ENCODE measurements around the gene HS6ST3.

Gene HS6ST3

GRCh38 chr13:96677029-96677428 lies 587.1 kb downstream of the HS6ST3 start:
- no peak for DNase-seq

DNA sequence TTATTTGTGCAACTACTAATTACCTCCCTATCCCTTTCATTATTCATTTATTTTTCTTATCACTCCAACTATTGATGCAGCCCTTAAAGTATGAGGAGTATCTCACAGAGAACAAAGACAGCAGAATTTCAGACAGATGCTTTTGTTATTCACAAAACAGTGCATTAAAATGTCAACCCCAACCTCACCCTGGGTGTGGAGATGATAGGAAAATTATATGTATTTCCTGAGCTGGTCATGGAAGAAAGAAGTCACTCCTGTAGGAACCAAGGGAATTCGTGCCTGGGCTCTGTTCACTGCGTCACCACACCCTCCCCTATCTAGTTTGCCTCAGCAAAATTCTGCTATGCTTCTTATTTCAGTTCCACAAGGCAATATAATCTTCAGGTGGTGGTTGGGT lies 588.9 kb downstream of the HS6ST3 start:
- no peak for DNase-seq

- DNase-seq = no peak
Observed at GRCh38 chr13:96680898-96681297, 591.0 kb downstream of the HS6ST3 start.

- no peak for DNase-seq
Observed at GRCh38 chr13:96681766-96682165, 591.9 kb downstream of the HS6ST3 start.

- no peak for DNase-seq
Observed at GRCh38 chr13:96684469-96684868, 594.6 kb downstream of the HS6ST3 start.

GRCh38 chr13:96684907-96685306 lies 595.0 kb downstream of the HS6ST3 start:
- DNase-seq = no peak

DNA sequence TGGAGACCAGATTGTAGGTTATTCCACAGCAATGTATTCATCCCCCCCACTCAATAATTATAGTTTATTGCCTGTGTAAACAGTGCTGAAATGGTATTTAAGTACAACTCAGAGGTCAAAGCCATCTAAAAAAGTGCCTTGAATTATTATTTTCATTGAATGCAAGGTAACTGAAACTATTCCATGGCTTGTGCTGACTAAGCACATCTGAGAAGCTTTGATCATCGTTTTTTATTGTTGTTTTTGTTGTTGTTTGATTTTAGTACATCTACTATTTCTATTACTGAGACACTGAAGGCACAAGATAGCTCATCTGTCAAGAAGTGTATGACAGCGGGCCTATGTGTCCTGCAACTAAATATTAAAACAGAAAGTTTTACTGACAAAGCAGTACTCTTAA lies 596.4 kb downstream of the HS6ST3 start:
- DNase-seq = no peak

GRCh38 chr13:96687191-96687590 lies 597.3 kb downstream of the HS6ST3 start:
- no peak for DNase-seq

- no peak for DNase-seq
Observed at GRCh38 chr13:96690998-96691397, 601.1 kb downstream of the HS6ST3 start.

- DNase-seq = no peak
Observed at GRCh38 chr13:96696389-96696900, 606.5 kb downstream of the HS6ST3 start.

- DNase-seq = no peak
Observed at GRCh38 chr13:96700657-96701056, 610.8 kb downstream of the HS6ST3 start.

GRCh38 chr13:96707146-96707545 lies 617.2 kb downstream of the HS6ST3 start:
- no peak for DNase-seq

- no peak for DNase-seq
Observed at GRCh38 chr13:96710166-96710862, 620.4 kb downstream of the HS6ST3 start.

DNA sequence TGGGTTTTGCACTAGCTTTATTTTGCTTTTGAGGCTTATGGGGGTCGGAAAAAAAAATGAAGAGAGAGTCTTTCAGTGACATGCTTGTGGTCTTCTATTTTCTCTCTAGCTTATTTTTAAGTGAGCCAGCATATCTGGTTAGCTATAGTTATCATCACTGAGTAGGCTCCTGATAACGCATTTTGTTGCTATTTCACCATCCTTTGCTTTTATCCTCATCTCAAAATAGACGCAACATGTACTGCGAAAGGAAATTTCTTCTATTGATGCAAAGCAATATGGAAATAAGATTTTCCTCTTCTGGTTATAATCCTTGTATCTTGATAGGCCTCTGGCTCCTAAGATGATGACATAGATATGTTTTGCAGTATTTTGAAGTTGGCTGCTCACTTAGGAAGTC lies 630.5 kb downstream of the HS6ST3 start:
- no peak for DNase-seq

GRCh38 chr13:96726651-96727050 lies 636.7 kb downstream of the HS6ST3 start:
- no peak for DNase-seq

GRCh38 chr13:96728463-96728862 lies 638.6 kb downstream of the HS6ST3 start:
- DNase-seq = no peak

DNA sequence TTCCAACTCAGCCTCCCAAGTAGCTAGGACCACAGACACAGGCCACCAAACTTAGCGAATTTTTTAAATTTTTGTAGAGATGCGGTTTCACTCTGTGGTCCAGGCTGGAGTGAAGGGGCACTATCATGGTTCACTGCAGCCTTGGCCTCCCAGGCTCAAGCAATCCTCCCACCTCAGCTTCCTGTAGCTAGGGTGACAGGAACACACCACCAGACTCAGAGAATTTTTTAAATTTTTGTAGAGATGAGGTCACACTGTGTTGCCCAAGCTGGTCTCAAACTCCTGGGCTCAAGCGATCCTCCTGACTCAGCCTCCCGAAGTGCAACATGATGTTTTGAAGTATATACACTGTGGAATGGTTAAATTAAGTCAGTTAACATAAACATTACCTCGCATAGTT lies 640.8 kb downstream of the HS6ST3 start:
- no peak for DNase-seq

GRCh38 chr13:96734499-96734898 lies 644.6 kb downstream of the HS6ST3 start:
- DNase-seq = no peak

DNA sequence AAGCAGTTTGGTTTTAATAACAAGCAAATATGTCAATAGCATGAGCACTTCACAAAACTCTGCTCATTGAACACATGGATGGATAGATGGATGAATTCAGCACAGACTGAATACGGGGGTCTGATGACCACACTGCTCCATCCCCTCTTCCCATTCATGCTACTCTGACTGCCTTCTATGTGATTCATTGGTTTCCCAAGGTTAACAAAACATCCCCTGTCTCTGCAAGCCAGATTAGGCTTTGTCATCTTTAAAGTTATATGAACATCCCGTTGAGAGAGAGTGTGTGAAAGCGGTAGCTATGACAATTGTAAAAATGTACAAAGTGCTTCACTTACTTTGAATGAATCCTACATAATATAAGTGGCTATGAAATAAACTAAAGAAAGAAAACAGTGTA lies 651.9 kb downstream of the HS6ST3 start:
- no peak for DNase-seq

- no peak for DNase-seq
Observed at GRCh38 chr13:96743296-96744089, 653.6 kb downstream of the HS6ST3 start.

- DNase-seq = no peak
Observed at GRCh38 chr13:96744367-96745331, 654.7 kb downstream of the HS6ST3 start.

DNA sequence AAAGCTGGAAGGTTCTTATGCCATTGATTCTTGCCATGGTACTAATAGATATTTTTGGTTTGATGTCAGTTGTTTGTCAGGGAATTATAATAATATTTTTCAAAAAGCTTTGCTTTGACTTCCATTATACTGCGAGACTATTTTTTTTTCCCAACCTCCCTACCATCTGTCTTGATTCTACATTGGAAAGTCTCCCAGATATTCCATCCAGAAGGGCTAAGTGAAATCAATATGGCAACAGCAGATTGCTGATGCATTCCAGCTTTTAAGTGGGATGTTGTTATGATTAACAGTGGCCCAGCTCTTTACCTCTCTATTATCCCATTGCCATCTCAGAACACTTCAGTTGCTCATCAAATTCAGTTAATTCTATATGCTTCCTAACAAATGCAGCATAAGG lies 657.0 kb downstream of the HS6ST3 start:
- no peak for DNase-seq

GRCh38 chr13:96749825-96750224 lies 659.9 kb downstream of the HS6ST3 start:
- DNase-seq = no peak

Measured in KG1 (cell line).